GM18873 (cell line): ENCODE measurements around the gene ZNF438.
"Not testable (repeated sequence)": the region's sequence is repeated elsewhere in the genome, so short reads cannot be mapped to it uniquely, and the experiment has no call there.

Experiments used
- ATAC-seq: cut with Tn5 transposase; IDR thresholded peaks from one replicate; pipeline ENCODE4 v1.9.1; 2021; ENCODE audit warnings: mild to moderate bottlenecking, moderate library complexity, moderate number of reproducible peaks; ENCODE audit not compliant: unreplicated experiment, low FRiP score

Gene ZNF438

DNA sequence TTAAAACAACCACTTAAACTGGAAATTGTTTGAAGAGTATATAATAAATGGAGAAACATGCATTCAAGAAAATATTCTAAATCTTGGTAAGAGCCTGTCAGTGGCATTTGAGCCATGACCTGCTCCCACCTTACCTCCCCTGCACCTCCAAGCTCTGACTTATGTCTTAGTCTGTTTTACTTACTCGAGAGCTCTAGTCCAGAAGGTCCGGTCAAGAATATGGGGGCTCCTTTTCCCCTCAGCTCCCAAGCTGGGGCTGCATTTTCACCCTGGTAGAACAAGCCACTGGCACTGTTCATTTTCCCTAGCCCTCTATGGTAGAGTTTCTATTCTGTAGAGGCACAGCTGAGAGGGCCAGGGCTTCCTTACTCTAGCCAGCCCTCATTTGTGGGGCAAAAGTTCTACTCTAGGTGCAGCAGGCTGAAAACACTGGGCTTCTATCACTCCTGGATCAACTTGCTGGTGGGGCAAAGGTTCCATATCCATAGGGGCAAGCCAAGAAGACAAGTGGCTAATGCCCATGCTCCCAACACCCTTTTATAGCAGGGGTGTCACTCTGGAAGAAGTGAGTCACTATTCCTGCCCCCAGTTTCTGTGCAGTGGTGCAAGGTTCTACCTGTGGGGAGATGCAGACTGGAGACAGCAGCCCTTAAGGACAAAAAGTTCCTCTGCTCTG, 40.6 kb downstream of the ZNF438 start:
- ATAC-seq: no peak

DNA sequence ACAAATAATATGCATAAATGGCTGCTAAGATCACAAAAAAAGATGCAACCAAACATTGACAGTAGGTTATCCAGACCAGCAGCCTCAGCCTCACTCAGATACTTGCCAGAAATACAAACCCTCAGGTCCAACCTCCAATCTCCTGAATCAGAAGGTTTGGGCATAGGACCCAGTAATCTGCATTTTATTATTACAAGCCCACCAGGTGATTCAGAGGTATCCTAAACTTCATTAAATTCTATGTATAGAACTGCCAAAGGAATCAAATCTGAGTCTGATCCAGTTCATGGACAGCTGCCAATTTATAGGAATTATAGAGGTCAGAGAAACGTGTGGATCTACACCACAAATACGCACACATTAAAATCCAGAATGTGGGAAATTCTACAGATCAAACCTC, 41.3 kb downstream of the ZNF438 start:
- ATAC-seq: no peak

DNA sequence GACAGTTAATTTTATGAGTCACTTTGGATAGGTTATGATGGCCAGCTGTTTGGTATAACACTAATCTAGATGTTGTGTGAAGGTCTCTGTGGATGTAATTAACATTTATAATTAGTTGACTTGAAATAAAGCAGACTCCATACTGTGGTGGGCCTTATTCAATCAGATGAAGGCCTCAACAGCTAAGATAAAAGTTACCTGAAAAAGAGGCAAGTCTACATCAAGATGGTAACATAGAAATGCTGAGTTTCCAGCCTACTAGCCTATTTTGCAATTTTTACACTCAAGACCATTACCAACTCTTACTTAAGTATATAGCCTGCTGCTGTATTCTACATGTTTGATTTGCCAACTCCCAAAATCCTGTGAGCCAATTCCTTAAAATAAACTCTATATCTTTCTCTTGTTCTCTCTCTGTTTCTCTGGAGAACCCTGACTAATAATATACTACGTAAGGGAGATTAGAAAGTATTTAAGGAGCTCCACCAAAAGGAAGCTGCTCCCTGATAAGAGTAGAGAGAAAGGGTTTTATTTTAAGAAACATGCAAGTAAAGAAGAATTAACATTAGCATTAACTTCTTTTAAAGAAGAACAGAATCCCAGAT, 42.7 kb downstream of the ZNF438 start:
- no peak for ATAC-seq

DNA sequence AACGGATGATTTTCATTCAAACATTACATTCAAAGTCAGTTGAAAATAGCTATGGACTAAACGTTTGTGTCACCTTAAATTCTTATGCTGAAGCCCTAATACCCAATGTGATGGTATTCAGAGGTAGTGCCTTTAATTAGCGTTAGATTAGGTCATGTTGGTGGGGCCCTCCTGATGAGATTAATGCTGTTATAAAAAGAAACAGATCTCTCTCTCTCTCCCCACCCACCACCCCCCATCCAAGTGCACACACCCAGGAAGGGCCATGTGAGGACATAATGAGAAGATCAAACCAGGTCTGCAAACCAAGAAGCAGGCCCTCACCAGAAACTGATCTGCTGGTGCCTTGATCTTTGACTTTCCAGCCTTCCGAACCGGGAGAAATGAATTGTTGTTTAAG, 44.2 kb downstream of the ZNF438 start:
- no peak for ATAC-seq

DNA sequence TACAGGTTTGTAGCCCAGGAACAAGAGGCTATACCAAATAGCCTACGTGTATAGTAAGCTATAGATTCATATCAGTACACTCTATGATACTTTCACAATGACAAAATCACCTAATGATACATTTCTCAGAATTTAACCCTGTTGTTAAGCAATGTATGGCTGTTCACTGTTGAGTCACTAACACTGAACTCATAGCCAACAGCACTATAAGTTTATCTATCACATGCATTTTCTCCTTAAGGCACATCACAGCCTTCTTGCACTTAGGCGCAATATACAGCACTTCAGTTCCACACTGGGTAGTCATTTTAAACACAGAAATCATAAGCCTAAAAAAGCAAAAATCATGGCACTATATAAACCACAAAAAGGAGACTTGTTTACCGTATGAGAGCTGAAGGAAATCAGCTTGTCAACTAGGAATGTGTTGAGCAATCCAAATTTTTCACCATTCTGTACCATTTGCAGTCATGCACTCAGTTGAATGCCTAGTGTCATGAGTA, 45.6 kb downstream of the ZNF438 start:
- ATAC-seq: no peak

DNA sequence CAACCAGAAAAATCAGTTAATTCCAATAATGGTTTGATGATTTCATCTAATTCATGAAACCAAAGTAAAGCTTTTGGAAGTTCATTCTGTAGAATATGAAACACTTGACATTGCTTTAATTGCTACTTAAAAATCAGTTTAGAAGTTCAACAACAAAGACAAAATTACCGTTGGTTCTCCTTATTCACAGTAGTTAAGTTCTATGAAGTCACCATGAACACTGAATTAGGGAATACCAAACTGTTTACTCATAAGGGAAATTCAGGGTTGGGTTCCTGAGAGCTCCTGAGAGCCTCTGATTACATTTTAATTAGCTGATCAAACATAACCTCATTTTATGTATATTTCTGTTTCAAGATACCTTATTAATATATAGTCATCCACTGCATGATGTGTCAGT, 46.2 kb downstream of the ZNF438 start:
- no peak for ATAC-seq

DNA sequence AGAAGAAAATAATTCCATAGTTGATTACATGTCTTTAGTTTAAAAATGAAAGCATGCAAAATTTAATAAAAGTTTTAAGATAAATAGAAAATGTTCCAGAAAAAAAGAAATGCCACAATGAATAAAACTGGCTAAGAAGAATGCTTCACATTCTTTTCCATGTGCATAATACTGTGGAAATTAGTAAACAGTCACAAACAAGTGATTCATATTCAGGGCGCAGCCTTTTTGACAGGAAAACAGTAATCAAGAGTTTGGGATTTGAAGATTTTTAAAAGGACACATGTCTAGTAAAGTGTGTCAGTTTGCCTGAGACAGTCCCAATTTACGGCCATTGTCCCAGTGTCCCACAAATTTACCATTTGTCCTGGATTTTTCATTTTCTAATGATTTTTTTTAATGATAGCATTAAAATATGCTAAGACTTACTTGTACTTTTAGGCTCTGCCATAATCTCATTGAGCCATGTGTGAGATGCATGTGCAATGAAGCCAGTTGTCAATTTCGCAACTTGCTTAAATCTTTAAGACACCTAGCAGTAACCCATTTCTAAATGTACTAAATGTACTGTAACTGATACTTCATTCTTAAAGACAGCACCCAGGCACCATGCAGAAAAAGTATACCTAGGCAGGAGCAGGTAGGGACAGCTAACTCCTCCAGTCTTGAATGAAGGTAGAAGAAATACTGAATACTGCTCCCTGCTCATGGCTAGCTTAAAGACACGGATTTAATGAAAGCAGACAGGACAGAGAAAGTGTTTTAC, 46.9 kb downstream of the ZNF438 start:
- no peak for ATAC-seq

DNA sequence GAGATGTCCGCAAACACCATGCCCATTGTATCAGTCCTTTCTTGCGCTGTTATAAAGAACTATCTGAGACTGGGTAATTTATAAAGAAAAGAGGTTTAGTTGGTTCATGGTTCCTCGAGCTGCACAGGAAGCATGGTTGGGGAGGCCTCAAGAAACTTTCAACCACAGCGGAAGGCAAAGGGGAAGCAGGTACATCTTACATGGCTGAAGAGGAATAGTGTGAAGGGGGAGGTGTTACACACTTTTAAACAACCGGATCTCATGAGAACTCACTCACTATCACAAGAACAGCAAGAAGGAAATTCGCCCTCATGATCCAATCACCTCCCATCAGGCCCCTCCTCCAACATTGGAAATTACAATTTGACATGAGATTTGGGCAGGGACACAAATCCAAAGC, 48.5 kb downstream of the ZNF438 start:
- ATAC-seq: not testable (repeated sequence)

DNA sequence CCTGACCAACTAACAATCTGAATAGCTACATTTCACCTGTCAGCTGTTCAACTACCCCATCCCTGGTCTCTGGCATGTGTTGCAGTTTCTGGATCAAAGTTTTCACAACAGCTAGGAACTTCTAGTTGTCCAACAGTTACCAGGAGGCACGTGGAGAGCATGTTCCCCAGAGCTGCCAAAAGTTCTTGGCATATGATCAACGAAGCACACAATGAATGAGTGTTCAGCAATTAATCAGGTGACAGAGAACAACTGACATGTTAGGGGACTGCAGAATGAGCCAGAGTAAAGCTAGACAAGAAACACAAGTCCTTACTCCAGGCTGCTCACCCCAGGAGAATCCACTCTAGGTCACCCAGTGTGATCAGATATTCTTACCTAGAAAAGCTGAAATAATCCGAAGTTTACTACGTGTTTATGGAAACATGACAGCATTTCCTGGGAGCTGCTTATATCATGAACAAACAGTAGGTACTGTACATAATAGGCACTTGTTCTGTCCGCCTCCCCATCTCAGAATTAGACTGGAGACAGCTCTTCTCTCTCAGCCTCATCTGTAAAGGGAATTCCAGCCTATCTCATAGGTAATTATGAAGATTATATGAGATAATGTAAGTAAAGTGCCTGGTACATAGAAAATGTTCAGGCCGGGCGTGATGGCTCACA, 50.6 kb downstream of the ZNF438 start:
- no peak for ATAC-seq

DNA sequence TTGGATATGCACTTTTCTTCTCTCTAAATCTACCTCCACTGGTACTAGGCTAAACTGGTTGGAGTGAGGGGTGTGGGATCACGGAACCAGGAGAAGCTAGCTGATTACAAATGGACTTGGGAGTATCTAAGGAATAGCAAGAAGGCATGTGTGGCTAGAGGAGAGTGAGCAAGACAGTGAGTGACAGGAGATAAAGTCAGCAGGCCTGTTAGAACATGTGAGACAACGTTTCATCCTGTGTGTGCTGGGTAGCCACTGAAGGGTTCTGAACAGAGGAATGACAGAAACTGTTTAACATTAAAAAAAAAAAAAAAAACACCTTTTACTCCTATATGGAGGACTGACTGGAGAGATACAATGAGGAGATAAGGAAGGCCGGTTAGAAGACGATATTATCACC, 51.7 kb downstream of the ZNF438 start:
- no peak for ATAC-seq

DNA sequence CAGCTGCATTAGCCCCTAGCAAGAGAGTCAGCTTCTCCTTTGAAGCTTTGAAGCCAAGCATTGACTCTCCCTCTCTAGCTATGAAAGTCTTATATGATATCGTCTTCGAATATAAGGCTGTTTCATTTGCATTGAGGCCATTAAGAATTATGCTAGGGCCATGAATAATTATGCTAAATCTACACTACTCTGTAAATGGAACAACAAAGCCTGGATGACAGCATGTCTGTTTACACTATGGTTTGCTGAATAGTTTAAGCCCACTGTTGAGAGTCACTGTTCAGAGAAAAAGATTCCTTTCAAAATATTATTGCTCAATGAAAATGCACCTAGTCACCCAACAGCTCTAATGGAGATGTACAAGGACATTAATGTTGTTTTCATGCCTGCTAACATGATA, 52.8 kb downstream of the ZNF438 start:
- no peak for ATAC-seq

DNA sequence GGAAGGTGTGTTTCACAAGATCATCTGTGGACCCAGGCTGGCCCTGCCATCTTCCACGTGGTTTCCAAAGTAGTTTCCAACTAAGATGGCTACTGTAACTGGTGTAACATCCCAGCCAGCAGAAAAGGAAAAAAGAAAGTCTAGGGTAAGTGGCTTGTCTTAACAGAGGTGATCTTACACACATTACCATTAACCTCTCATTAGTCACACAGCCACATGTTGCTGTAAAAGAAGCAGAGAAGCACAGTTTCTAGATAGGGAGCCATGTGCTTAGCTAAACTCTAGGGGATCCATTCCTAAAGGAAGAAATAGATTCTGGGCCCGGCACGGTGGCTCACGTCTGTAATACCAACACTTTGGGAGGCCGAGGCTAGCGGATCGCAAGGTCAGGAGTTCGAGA, 54.3 kb downstream of the ZNF438 start:
- ATAC-seq: no peak

DNA sequence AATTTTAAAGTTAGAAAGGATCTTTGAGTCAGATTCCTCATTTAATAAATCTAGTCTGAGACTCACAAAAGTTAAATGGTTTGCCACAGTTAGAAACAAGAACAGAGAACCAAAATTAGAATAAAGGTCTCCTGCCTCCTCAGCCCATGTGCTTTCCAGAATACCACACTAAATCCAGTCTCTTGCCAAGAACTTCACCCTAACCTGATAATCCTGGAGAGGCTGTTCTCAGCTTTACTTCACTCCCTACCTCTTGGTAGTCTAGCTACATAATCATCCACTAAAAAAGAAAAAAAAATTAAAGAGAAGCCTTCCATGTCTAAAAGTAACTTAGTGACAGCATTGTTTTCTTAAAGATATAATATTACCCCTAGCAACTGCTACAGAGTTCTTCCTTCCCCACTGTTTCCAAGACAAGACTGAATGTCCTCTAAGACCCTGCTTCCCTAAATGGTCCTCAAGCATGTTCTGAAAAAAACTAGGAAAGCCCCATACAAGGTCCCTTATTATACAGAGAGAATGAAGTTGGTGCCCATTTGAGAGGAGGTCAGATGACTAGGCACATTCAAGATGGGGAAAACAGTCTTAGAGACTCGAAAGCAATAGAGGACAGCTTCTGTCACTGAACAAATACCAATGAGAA, 56.8 kb downstream of the ZNF438 start:
- ATAC-seq: no peak

DNA sequence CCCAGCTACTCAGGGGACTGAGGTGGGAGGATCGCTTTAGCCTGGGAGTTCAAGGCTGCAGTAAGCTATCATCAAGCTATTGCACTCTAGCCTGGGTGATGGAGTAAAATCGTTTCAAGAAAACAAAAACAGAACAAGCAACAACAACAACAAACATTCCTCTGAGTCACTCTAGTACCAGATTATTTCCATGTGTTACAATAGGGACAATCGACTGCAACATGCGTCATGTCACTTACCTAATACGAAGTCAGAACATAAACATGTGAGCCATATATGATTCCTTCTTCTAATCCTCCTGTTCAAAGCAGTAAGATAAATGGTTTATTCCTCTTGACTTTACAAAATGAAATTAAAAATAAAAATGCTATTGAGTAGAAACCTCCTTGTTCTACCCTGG, 57.3 kb downstream of the ZNF438 start:
- ATAC-seq: no peak

DNA sequence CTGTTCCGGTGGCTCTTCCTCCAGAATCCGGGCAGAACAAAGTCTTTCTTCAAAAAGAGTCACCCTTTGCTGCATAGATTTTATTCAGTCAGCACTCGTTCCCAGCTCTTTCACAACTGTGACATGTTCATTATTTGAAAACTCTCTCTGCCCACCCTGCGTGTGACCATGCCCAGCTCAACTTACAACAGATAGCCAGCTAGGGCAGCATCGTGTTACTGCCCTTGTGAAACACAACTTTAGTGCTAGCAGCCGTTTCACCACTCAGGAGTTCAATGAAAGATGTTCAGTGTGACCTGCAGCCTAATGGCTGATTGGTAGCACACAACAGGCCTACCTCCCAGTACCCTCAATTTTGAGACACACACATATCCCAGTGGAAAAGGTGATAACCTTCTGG, 57.9 kb downstream of the ZNF438 start:
- ATAC-seq: no peak

DNA sequence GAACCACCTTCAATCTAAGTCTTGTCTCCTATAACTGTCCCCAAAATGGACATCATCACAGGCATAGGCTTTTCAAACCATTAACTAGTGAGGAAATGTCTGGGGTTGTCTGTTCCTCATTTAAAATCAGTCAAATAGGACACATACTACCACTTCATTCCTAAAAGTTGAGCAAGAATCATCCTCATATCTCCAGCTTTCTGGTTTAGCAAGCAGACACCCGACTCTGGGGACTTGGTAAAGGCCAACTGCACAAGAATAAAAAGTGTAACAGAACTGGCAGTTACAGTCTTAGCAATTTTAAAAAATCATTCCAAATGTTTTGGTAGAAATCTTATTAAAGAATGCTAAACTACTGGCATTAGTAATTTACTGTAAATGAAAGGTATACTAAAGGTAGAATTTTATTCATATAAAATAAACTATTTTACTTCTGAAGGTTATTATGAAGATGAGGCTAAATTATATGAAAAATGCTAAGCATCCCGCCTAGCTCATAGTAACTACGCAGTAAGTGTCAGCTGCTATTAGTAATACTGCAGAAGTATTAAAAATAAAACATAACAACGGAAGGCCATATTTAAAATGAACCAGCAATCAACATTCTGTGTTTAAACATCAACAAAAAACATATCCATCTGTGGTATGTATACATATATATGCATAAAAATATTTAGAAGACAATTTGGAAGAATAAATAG, 60.8 kb downstream of the ZNF438 start:
- ATAC-seq: no peak

DNA sequence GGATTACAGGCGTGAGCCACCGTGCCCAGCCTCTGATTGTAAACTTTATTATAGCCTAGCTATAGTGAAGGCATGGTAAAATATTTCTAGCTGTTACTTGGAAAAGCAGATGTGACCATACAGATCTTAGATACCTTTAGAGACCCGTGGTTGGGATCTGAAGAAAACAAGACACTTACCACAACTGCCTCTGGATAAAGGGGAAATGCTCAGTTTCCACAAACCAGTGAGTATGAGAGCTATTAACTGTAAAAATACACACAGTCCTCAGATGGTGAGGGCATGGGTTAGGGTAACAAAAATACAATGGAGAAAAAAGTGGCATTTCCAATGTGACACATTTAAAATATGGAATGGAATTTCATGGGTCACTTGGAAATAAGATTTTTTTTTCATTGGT, 63.0 kb downstream of the ZNF438 start:
- ATAC-seq: no peak

DNA sequence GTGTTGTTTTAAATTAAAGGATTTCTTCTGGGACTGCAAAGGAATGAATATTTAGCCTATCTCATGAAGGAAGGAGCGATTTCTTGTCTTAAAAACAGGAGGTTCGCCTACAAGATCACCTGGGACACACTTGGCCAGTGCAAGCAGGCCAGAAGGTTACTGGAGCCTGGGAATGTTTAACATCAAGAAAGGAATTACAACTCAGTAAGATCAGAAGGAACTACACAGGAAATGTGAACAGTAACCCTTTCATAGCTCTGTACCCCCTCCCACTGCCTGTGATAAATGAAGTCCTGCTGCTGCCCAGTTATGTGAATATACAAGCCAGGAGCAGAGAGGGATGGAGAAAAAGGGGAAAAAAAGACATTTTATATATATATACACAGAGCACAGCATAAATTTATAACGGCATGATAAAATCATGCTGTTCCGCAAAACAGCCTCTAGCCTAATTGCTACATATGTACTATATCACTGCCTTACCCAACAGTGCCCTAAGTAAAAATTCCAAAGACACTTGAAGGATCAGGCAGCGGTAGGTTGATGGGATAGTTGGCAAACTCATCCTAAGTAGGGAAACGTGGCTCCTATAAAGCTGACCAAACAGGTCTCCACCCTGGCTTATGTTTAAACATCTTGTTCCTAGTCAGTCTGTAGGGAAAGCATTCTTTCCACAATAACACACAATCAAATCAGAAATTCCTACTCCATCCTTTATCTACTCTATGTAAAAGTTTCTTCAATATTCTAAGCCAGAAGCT, 63.8 kb downstream of the ZNF438 start:
- no peak for ATAC-seq
